Activated CD4-positive, alpha-beta T cell treated with anti-CD3 and anti-CD28 coated beads for 4 hours (primary cell): ENCODE results near the gene ARHGDIA.

ENCODE experiments used
- DNase-seq, 2 donors: peaks; one replicate each; pipeline ENCODE4 v3.0.0-alpha.2; 2020

The ARHGDIA gene

DNA sequence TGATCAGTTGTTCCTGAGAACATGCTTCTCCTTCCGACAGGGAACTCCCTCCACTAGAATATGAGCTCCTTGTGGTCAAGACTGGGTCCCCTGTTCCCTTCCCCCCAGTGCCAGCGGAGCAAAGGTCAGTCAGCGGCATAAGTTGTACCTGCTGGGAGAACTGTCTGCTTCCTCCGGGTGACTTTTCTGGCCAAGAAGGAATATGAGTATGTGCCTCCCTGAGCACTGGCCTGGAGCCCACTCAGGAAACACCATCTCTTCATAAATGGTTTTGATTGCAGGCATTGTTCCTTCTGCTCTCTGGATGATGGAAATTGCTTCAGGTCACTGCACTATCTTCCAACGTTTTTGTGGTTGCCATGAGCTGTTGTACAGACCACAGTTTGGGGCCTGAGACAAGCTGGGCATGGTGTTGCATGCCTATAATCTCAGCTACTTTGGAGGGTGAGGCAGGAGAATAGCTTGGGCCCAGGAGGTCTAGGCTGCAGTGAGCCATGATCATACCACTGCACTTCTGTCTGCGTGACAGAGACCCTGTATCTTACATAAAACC is 7.9 kb downstream of the ARHGDIA start:
- no peak for DNase-seq

DNA sequence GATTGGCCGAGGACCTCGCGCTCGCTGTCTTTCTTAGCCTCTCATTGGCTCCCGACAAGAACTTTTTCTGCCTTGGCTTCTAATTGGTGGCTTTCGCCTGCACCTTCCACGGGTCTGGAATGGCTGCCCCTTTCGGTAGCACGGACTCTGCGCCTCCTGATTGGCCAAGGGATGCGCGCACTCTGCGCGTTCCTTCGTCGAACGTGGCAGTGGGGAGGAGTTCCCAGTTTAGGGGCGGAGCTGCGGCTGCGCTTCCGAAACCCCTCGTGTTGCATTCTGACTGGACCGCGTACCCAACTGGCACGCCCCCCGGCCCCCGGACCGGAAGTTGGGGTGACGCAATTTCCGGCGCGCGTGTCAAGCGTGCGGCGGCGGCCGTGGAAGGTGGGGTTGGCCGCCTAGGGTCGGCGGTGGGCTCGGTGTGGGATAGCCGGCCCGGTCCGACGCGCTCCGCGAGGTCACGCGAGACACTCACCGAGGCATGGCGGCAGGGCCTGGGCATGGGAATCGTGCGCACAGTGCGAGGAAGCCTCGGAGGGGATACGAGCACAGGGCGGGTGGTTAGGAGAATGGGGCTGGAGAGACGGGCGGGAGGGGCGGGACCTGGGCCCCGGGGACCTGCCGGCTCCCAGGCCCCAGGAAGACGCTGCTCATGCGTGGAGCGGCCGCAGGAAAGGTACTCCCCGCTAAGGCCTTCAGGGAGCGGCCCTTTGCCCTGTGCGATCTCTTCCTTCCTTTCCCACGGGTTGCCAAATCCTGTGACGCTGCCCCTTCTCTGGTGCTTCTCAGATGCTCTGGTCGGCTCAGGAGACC is 10.2 kb downstream of the ARHGDIA start:
- peak; percentile 98 to 99 for DNase-seq

DNA sequence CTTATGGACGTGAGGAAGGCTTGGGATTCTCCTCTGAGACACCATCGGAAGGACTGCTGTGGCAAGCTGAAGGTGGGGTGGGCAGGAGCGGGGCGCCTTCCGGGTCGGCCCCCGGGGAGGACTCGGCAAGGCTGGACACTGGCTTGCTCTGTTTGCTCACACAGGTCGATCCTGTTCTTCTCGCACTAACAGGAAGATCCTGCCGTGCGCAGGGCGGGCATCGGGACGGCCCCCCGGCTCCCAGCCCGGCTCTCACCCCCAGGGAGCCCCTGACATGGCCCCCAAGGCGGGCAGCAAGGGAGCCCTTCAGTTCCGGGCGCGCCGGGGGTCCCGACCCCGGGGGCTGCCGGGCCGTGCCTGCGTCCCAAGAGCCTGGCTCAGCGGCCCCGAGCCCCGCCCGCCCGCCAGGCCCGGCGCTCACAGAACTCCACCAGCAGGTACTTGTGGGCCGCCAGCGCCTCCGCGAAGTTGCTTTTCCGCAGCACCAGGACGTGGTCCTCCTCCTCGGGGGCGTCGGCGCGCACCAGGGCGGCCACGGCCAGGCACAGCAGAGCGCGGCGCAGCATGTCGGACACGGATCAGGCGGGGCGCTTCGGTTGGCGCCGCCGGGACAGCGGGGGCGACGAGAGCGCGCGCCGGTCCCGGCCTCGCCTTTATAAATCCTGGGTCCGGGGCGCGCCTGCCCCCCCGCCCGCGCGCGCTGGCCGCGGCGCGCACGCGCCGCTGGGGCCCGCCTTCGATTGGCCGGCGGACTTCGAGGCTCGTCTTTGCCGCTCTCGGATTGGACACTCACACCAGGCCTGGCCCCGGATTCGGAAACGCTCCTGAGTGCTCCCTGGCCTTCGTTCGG is 11.0 kb downstream of the ARHGDIA start, which contains the start of gene P4HB:
TSS of gene P4HB (minus strand) at position 630 of the 850 bp plus-strand sequence. CDS start at position 566, 64 bp downstream.
- DNase-seq, result no peak

DNA sequence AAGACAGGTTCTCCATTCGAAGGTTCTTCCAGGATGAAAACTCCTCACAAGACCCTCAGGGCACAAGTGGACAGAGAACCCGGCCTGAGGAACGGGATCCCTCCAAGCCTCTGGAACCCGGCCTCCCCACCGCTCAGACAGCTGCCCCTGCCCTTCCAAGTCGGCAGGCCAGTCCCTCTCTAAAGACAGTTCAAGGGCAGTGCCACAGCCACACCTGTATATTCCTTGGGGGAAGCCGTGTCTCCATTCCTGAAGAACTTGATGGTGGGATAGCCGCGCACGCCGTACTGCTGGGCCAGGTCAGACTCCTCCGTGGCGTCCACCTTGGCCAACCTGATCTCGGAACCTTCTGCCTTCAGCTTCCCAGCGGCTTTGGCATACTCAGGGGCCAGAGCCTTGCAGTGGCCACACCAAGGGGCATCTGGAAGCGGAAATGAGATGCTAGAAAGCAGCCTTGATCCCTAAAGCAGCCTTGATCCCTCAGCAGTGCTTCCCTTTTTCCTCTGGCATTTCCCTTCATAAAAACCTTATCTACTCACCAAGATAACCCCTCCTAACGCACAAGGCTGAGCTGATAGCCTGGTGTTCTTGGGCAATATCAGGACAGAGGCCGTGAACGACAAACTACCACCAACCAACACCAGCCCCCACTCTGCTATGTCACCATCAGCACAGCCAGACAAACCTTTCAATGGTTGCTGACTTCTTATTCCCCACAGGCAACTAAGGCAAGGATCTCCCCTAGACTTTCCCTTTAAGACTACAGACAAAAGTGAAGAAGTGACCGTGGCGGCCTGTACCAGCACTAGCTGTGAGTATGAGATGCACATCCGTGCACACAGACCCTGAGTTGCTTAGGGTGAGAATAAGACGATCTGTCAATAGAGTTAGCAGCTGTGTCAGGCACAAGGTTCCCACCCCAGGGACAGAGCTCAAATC is 11.9 kb downstream of the ARHGDIA start:
- DNase-seq, result no peak

DNA sequence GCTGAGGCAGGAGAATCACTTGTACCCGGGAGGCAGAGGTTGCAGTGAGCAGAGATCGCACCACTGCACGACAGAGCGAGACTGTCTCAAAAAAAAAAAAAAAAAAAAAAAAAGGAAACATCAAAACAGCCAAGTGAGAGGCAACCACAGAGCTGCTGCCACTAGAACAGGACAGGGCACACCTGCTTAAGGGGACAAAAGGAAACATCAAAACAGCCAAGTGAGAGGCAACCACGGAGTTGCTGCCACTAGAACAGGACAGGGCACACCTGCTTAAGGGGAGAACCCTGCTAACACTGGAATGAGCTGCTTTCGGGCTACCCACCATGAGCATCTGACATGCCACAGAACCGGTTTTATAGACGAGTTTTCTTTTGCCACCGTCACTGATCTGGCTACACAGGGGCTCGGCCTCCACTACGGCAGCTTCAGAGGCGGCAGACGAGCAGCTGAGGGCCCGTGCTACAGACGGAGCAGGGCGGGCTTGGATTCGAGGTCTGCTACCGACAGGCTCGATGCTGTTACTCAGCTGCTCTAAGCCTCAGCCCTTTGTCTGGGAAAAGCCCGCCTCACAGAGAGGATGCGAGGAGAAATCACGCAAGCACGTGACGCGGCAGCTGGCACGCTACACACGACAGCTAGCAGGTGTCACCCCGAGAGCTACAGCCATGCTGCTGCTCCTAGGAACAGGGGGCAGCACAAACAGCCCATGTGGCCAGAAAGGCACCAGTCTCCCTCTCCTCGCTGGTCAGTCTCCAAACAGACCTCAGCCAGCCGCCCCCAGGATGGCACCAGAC is 12.8 kb downstream of the ARHGDIA start:
- DNase-seq, result no peak

DNA sequence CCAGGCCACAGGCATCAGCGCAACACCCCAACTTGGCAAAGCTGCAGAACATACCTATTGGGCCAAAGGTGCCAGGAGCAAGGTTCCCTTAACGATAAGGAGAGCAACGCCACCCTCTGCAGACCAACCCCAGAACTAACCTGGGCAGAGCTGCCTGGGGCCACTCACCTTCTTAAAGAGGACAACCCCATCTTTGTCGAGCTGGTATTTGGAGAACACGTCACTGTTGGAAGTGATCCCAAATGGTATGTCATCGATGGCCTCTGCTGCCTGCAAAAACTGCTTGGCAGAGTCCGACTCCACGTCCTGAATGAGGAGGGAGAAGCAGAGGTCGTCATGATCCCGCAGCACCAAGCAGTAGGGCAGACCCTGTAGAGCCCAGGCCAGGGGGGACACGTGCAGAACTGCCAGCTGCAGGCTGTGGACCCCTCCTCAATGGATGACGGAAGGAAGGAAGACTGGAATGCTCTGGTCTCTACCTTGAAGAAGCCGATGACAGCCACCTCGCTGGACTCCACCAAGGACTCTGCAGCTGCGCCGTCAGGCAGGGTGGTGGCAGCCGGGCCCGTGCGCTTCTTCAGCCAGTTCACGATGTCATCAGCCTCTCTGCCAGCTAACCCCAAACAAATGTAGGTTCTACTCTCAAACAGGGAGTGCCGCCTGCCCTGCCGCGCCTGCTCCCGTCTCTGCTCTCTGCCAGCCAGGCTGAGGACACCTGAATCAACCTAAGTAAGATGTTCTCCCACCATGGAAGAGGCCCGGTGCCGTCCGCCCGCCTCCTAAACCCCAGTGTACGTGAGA is 16.0 kb downstream of the ARHGDIA start:
- no peak for DNase-seq

DNA sequence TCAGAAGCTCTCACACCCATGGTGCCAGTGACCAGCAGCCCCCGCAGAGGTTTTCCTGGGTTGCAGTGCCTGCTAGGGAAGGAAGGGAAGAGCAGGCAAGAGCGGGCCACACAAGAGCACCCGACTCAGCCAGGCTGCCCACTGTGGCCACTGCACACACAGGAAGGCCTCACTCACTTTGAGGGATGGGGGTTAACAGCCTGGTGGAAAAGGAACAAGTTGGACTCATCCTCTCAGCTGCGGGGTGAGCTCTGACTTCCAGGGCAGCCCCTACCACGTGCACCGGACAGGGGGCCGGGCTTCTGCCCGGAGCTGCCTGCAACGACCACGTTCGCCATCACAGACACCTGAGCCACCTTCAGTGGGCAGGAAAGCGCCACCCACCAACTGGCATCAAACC is 18.9 kb downstream of the ARHGDIA start:
- no peak for DNase-seq

DNA sequence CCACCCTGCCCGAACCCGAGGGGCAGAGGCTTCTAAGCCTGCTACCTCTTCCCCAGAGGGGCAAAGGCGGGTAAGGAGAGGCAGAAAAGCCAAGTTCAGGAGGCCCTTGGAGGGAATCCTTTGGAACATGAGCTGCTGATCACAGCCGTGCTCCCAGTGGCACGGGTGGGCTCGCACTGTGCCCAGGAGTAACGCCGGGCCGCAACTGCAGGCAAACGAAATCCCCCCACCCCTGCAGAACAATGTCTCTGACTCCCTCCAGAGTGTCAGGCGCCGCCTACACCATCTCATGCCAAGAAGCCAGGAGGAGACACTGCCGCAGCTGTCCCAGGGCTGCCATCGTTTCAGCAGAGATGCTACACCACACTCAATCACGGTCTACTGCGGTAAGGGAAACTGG is 19.7 kb downstream of the ARHGDIA start:
- no peak for DNase-seq

DNA sequence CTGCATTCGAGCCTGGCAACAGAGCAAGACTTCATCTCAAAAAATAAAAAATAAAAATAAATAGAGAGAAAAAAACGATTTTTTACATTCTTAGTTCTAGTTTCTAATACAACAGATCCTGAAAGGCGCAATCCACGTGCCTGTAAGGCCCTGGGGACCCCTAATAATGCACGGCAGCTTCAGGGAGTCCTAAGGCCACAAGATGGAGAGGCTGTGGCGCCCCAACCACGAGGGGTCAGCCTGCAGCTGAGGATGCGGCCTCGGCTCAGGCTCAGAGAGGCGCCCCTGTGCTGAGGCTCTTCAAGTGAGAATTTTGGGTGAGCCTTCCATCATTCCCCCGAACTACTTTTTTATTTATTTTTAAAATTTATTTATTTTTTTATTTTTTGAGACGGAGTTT is 21.7 kb downstream of the ARHGDIA start:
- DNase-seq, result no peak

DNA sequence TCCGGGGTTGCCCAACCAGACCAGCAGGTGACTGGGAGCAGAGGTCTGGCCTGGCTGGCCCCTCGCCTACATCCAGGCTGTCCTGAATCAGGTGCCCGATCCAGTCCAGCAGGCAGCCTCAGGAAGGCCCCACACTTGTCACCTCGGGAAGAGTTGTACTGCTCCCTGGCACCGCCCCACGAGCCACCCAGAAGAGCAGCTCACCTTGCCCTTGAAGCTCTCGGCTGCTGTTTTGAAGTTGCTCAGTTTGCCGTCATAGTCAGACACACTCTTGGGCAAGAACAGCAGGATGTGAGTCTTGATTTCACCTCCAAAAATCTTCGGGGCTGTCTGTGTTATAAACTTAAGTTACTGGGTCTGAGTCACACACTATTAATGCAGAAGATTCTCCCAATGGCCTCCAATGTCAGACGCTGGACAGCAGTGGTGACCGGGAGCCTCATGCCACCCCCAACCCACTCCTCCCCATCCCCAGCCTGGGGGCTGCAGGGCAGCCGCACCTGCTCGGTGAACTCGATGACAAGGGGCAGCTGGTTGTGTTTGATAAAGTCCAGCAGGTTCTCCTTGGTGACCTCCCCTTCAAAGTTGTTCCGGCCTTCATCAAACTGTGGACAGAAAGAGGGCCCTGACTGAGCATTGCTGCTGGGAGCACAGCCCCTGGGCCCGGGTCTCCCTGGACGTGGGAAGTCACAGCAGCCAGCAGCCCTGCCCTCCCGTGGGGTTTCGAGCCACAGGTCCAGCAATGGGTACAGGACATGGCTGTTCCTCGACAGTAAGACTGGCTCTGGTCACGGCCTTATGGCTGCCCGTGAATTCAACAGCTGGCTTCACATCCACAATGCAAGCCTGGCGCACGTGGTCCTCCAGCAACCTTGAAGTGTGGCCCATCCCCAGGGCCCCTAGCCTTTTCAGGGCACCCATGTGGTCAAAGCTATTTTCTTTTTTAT is 24.1 kb downstream of the ARHGDIA start:
- DNase-seq, result no peak

DNA sequence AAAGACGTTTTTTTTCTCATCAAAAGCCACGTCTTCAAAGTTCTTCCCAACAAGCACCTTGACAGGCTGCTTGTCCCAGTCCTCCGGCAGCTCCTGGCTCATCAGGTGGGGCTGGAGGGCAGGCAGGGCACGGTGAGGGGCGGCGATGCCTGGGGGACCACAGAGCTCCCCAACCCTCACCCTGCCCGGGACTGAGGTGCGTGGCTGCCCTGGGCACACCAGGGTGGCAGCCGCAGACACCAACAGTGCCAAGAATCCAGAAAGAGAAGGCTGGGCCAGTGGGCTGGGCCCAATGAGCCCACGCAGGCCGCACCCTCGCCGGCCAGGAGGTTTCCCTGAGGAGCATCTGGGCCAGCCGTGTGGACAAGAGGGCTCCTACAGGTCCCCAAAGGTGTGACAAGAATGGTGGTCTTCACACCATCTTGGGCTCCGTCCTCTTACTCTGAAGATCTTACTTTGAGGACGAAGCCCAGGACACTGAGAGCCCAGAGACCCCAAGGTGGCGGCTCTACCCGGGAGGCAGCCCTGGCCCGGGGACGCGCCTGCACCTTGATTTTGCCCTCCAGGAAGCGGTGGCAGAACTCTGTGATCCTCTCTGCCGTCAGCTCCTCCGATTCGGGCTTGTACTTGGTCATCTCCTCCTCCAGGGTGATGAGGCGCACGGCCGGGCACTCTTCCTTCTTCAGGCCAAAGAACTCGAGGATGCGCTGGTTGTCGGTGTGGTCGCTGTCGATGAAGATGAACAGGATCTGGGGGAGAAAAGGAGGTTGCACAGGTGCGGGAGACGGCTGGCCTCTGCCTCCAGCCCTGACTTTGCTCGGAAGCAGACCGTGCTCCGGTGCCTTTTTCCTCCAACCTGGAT is 25.0 kb downstream of the ARHGDIA start:
- no peak for DNase-seq

DNA sequence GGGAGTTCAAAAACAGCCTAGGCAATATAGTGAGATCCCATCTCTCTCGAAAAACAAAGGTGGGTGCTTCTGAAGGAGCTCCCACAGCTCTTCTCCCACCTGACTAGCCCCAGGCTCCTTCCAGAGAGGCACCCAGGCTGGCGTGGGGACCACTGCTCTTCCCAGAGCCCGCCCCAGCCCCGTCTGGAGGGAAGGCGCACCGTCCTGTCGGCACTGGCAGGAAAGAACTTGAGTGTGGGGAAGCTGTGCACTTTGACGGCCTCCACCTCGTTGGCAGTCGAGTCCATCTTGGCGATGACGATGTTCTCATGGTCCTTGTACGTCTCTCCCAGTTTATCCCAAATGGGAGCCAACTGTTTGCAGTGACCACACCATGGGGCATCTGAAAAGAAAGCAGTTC is 25.8 kb downstream of the ARHGDIA start:
- no peak for DNase-seq

DNA sequence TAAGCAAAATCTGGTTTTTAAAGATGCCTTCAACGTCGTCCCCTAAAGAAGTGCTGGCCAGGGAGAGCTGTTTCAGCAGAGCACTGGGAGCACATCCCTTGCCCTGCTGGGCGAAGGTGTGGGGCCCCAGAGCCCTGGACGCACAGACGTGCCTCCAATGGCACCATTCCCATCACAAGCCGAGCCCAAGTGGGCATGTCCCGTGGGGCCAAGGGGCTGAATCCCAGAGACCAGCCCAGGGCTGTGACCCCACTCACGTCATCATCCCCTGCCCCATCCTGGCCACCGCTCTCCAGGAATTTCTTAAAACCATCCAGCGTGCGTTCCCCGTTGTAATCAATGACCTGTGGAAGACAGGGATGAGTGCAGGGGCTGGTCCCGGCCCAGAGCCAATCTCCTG is 26.2 kb downstream of the ARHGDIA start:
- DNase-seq, result no peak

DNA sequence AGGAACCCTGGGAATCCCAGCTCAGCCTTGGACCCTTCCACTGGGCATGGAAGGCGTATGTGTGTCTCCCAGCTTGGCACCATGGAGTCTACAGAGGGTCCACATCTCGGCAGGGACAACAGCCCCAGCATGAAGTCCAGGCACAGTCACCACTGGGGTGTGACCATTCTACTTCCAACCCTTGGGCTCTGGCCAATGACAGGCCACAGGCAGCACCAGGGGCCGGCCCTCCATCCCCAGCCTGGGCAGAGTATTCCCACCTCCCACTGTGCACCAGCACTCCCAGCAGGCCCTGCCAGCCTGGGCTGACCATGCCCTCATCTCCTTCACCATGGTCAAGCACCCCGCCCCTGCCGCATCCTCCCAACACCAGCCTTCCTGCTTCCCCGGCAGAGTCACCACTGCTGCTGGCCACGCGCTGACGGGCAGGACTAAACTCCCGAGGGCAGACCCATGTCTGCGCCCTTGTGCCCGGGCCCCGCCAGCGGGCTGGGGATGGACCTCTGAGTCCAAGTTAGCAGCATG is 26.7 kb downstream of the ARHGDIA start:
- DNase-seq, result no peak

DNA sequence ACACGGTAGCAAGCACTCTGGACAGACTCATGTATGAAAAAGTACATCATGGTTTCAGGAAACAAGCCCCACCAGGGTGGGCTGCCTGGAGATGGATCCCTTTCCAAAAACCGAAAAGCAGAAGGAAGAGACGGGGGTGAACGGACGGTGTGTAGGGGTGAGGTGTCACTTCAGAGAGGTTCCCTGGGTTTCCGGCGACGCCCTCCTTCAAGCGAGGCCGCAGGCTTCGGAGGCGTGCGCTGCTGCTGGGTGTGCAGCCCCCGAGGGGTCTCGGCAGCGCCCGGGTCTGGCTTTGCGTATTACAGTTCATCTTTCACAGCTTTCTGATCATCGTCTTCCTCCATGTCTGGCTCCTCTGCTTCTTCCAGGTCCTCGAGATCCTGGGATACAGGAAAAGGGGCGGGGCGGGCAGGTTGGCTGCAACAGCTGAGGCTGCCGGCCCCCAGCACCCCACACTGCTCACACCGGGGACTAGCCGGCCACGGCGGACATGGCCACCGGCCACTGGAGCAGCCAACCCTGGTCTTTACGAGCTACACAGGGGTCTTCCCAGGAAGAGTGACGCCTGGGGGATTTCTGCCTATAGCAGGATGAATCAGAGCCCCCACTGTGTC is 27.3 kb downstream of the ARHGDIA start:
- DNase-seq, result no peak

DNA sequence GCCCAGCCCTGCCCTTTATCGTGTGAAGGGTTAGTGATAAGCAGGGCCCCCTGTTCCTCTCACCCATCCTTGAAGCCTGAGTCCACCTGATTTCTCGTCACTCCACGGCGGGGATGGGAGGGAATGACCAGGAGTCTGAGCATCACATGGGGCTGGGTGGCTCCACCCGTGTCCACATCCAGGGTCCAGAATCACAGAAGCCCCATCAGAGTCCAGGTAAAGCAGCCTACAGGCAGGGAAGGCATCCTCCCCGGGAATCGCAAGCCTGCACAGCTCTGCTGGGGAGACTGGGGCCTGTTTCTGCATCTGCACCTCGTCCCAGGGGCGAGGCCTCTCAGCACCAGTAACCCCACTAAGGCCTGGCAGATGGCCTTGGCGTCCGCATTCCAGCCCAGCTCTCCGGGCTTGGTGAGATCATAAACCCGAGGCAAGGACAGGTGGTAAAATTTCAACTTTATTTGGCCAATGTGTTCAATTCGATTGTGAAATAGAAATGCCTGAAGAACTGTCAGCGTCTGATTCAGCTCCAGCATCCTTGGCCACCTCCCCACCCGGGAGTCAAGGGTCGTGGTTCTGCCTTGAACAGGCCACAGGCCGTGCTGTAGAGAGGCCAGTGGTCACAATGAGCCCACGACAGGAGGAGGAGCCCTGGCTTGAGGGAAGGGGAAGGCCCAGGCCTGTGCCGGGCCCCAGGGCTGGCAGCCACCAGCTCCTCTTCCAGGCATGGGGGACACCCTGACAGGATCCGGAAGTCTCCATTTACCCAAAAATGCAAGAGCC is 28.2 kb downstream of the ARHGDIA start:
- DNase-seq, result no peak

DNA sequence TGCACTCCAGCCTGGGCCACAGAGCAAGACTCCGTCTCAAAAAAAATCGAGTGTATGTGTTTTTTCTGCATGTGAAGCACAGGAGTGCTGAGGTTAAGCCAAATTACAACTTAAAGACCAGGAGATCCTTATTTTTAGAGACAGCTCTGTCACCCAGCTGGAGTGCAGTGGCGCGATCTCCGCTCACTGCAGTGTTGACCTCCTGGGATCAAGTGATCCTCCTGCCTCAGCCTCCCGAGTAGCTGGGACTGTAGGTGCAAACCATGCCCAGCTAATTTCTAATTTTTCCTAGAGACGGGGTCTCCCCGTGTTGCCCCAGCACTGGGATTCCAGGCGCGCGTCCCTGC is 28.8 kb downstream of the ARHGDIA start:
- no peak for DNase-seq
